ENCODE results near the gene ERC2.

ERC2 gene

GRCh38 chr3:56424336-56424735, 43.9 kb downstream of the ERC2 start:
- no peaks in the 10 kb centered on the region for H3K27me3 ChIP-seq (ENCODE audit: control insufficient read depth, insufficient read depth, low read length)
- no peaks in the 10 kb centered on the region for H3K9me3 ChIP-seq (ENCODE audit: control insufficient read depth, low read depth, low read length)
- peaks cover 5% of the 10 kb centered on the region for H3K4me1 ChIP-seq (ENCODE audit: control insufficient read depth, low read depth, low read length)
- H3K27ac ChIP-seq (ENCODE audit: low read length): no peak overlapping the region
- no peak overlapping the region for H3K9ac ChIP-seq (ENCODE audit: low read length)
- no peaks in the 10 kb centered on the region for H3K36me3 ChIP-seq (ENCODE audit: control insufficient read depth, low read depth, low read length)
- H3K4me3 ChIP-seq (ENCODE audit: low read length): no peak overlapping the region

- Histone ChIP-seq H3K4me1 (ENCODE audit: control insufficient read depth, low read depth, low read length) (peaks cover 5% of the 10 kb centered on the region), H3K9me3 (ENCODE audit: control insufficient read depth, low read depth, low read length) (no peaks in the 10 kb centered on the region), H3K27me3 (ENCODE audit: control insufficient read depth, insufficient read depth, low read length) (no peaks in the 10 kb centered on the region), H3K9ac (ENCODE audit: low read length) (no peak overlapping the region), H3K27ac (ENCODE audit: low read length) (no peak overlapping the region), H3K36me3 (ENCODE audit: control insufficient read depth, low read depth, low read length) (no peaks in the 10 kb centered on the region), H3K4me3 (ENCODE audit: low read length) (no peak overlapping the region)
Measured at GRCh38 chr3:56423661-56424099, 44.6 kb downstream of the ERC2 start.

- no peaks in the 10 kb centered on the region for H3K36me3 ChIP-seq (ENCODE audit: control insufficient read depth, low read depth, low read length)
- no peak overlapping the region for H3K4me3 ChIP-seq (ENCODE audit: low read length)
- H3K9ac ChIP-seq (ENCODE audit: low read length): no peak overlapping the region
- H3K27ac ChIP-seq (ENCODE audit: low read length): no peak overlapping the region
- peaks cover 5% of the 10 kb centered on the region for H3K4me1 ChIP-seq (ENCODE audit: control insufficient read depth, low read depth, low read length)
- no peaks in the 10 kb centered on the region for H3K27me3 ChIP-seq (ENCODE audit: control insufficient read depth, insufficient read depth, low read length)
- H3K9me3 ChIP-seq (ENCODE audit: control insufficient read depth, low read depth, low read length): no peaks in the 10 kb centered on the region
Measured at GRCh38 chr3:56422316-56422715, 46.0 kb downstream of the ERC2 start.

GRCh38 chr3:56421205-56421604, 47.1 kb downstream of the ERC2 start:
- no peaks in the 10 kb centered on the region for H3K9me3 ChIP-seq (ENCODE audit: control insufficient read depth, low read depth, low read length)
- no peaks in the 10 kb centered on the region for H3K27me3 ChIP-seq (ENCODE audit: control insufficient read depth, insufficient read depth, low read length)
- no peak overlapping the region for H3K4me3 ChIP-seq (ENCODE audit: low read length)
- no peak overlapping the region for H3K9ac ChIP-seq (ENCODE audit: low read length)
- H3K27ac ChIP-seq (ENCODE audit: low read length): no peak overlapping the region
- H3K36me3 ChIP-seq (ENCODE audit: control insufficient read depth, low read depth, low read length): no peaks in the 10 kb centered on the region
- H3K4me1 ChIP-seq (ENCODE audit: control insufficient read depth, low read depth, low read length): peaks cover 5% of the 10 kb centered on the region

- H3K9me3 ChIP-seq (ENCODE audit: control insufficient read depth, low read depth, low read length): no peaks in the 10 kb centered on the region
- H3K9ac ChIP-seq (ENCODE audit: low read length): no peak overlapping the region
- H3K27me3 ChIP-seq (ENCODE audit: control insufficient read depth, insufficient read depth, low read length): no peaks in the 10 kb centered on the region
- no peaks in the 10 kb centered on the region for H3K36me3 ChIP-seq (ENCODE audit: control insufficient read depth, low read depth, low read length)
- no peak overlapping the region for H3K4me3 ChIP-seq (ENCODE audit: low read length)
- no peak overlapping the region for H3K27ac ChIP-seq (ENCODE audit: low read length)
- no peaks in the 10 kb centered on the region for H3K4me1 ChIP-seq (ENCODE audit: control insufficient read depth, low read depth, low read length)
Measured at GRCh38 chr3:56415652-56416051, 52.6 kb downstream of the ERC2 start.

- Histone ChIP-seq H3K27me3 (ENCODE audit: control insufficient read depth, insufficient read depth, low read length) (no peaks in the 10 kb centered on the region), H3K9me3 (ENCODE audit: control insufficient read depth, low read depth, low read length) (no peaks in the 10 kb centered on the region), H3K4me3 (ENCODE audit: low read length) (no peak overlapping the region), H3K27ac (ENCODE audit: low read length) (no peak overlapping the region), H3K36me3 (ENCODE audit: control insufficient read depth, low read depth, low read length) (no peaks in the 10 kb centered on the region), H3K9ac (ENCODE audit: low read length) (no peak overlapping the region), H3K4me1 (ENCODE audit: control insufficient read depth, low read depth, low read length) (no peaks in the 10 kb centered on the region)
Measured at GRCh38 chr3:56413911-56414310, 54.4 kb downstream of the ERC2 start.

GRCh38 chr3:56411166-56411565, 57.1 kb downstream of the ERC2 start:
- no peaks in the 10 kb centered on the region for H3K9me3 ChIP-seq (ENCODE audit: control insufficient read depth, low read depth, low read length)
- no peak overlapping the region for H3K4me3 ChIP-seq (ENCODE audit: low read length)
- no peaks in the 10 kb centered on the region for H3K36me3 ChIP-seq (ENCODE audit: control insufficient read depth, low read depth, low read length)
- no peak overlapping the region for H3K27ac ChIP-seq (ENCODE audit: low read length)
- H3K27me3 ChIP-seq (ENCODE audit: control insufficient read depth, insufficient read depth, low read length): no peaks in the 10 kb centered on the region
- H3K4me1 ChIP-seq (ENCODE audit: control insufficient read depth, low read depth, low read length): no peaks in the 10 kb centered on the region
- no peak overlapping the region for H3K9ac ChIP-seq (ENCODE audit: low read length)

- Histone ChIP-seq H3K9me3 (ENCODE audit: control insufficient read depth, low read depth, low read length) (no peaks in the 10 kb centered on the region), H3K4me1 (ENCODE audit: control insufficient read depth, low read depth, low read length) (no peaks in the 10 kb centered on the region), H3K27me3 (ENCODE audit: control insufficient read depth, insufficient read depth, low read length) (no peaks in the 10 kb centered on the region), H3K9ac (ENCODE audit: low read length) (no peak overlapping the region), H3K4me3 (ENCODE audit: low read length) (no peak overlapping the region), H3K36me3 (ENCODE audit: control insufficient read depth, low read depth, low read length) (no peaks in the 10 kb centered on the region), H3K27ac (ENCODE audit: low read length) (no peak overlapping the region)
Measured at GRCh38 chr3:56410576-56410975, 57.7 kb downstream of the ERC2 start.

- H3K27ac ChIP-seq (ENCODE audit: low read length): no peak overlapping the region
- H3K9ac ChIP-seq (ENCODE audit: low read length): no peak overlapping the region
- H3K4me1 ChIP-seq (ENCODE audit: control insufficient read depth, low read depth, low read length): no peaks in the 10 kb centered on the region
- no peaks in the 10 kb centered on the region for H3K36me3 ChIP-seq (ENCODE audit: control insufficient read depth, low read depth, low read length)
- no peaks in the 10 kb centered on the region for H3K9me3 ChIP-seq (ENCODE audit: control insufficient read depth, low read depth, low read length)
- H3K27me3 ChIP-seq (ENCODE audit: control insufficient read depth, insufficient read depth, low read length): no peaks in the 10 kb centered on the region
- H3K4me3 ChIP-seq (ENCODE audit: low read length): no peak overlapping the region
Measured at GRCh38 chr3:56409790-56410189, 58.5 kb downstream of the ERC2 start.

GRCh38 chr3:56408761-56409196, 59.5 kb downstream of the ERC2 start:
- Histone ChIP-seq H3K9me3 (ENCODE audit: control insufficient read depth, low read depth, low read length) (no peaks in the 10 kb centered on the region), H3K4me1 (ENCODE audit: control insufficient read depth, low read depth, low read length) (no peaks in the 10 kb centered on the region), H3K36me3 (ENCODE audit: control insufficient read depth, low read depth, low read length) (no peaks in the 10 kb centered on the region), H3K27ac (ENCODE audit: low read length) (no peak overlapping the region), H3K4me3 (ENCODE audit: low read length) (no peak overlapping the region), H3K9ac (ENCODE audit: low read length) (no peak overlapping the region), H3K27me3 (ENCODE audit: control insufficient read depth, insufficient read depth, low read length) (no peaks in the 10 kb centered on the region)

GRCh38 chr3:56406826-56407515, 61.3 kb downstream of the ERC2 start:
- H3K9me3 ChIP-seq (ENCODE audit: control insufficient read depth, low read depth, low read length): no peaks in the 10 kb centered on the region
- no peak overlapping the region for H3K9ac ChIP-seq (ENCODE audit: low read length)
- H3K4me1 ChIP-seq (ENCODE audit: control insufficient read depth, low read depth, low read length): no peaks in the 10 kb centered on the region
- H3K27me3 ChIP-seq (ENCODE audit: control insufficient read depth, insufficient read depth, low read length): no peaks in the 10 kb centered on the region
- H3K4me3 ChIP-seq (ENCODE audit: low read length): no peak overlapping the region
- no peaks in the 10 kb centered on the region for H3K36me3 ChIP-seq (ENCODE audit: control insufficient read depth, low read depth, low read length)
- H3K27ac ChIP-seq (ENCODE audit: low read length): no peak overlapping the region

- Histone ChIP-seq H3K9me3 (ENCODE audit: control insufficient read depth, low read depth, low read length) (no peaks in the 10 kb centered on the region), H3K9ac (ENCODE audit: low read length) (no peak overlapping the region), H3K36me3 (ENCODE audit: control insufficient read depth, low read depth, low read length) (no peaks in the 10 kb centered on the region)
Measured at GRCh38 chr3:56404884-56405283, 63.4 kb downstream of the ERC2 start.

More at GRCh38 chr3:56404884-56405283, 63.4 kb downstream of the ERC2 start:
- H3K4me3 ChIP-seq (ENCODE audit: low read length): no peak overlapping the region
- peaks cover 1% of the 10 kb centered on the region for H3K4me1 ChIP-seq (ENCODE audit: control insufficient read depth, low read depth, low read length)
- H3K27me3 ChIP-seq (ENCODE audit: control insufficient read depth, insufficient read depth, low read length): no peaks in the 10 kb centered on the region
- no peak overlapping the region for H3K27ac ChIP-seq (ENCODE audit: low read length)

All from iPS-18a (cell line).